ENCODE results near the gene HPSE2.

Gene HPSE2

GRCh38 chr10:98610301-98610700 is 625.4 kb downstream of the HPSE2 start:
- TF ChIP-seq EZH2phosphoT487 (conservative IDR thresholded peaks at IDR 0.05; ENCODE audit: low read length) (no peak), CTCF (IDR thresholded peaks at IDR 0.05; ENCODE audit: insufficient read depth, low read length, poor library complexity, severe bottlenecking) (no peak)
- H4K20me1 ChIP-seq (ENCODE audit: low read depth, low read length), result no peaks in the 10 kb centered on the region
- H3K9ac ChIP-seq (ENCODE audit: low read length), result no peak overlapping the region
- no peak overlapping the region for H3K4me2 ChIP-seq (ENCODE audit: low read depth, low read length, poor library complexity, severe bottlenecking)
- H3K27ac ChIP-seq (ENCODE audit: low read depth, low read length), result no peak overlapping the region
- no peaks in the 10 kb centered on the region for H3K9me3 ChIP-seq (ENCODE audit: insufficient read depth, low read length)
- no peaks in the 10 kb centered on the region for H3K36me3 ChIP-seq (ENCODE audit: low read length)
- no peaks in the 10 kb centered on the region for H3K79me2 ChIP-seq (ENCODE audit: insufficient read depth, low read length)
- no peak overlapping the region for H2AFZ ChIP-seq (ENCODE audit: low read depth, low read length, severe bottlenecking)
- H3K27me3 ChIP-seq (ENCODE audit: low read length), result no peaks in the 10 kb centered on the region
- H3F3A ChIP-seq (ENCODE audit: insufficient read depth), result no peaks in the 10 kb centered on the region
- H3K4me3 ChIP-seq (ENCODE audit: insufficient read depth, low read length, poor library complexity, severe bottlenecking), result no peak overlapping the region
- H3K9me2 ChIP-seq (replicated peaks; ENCODE audit: insufficient read depth, low read length), result no peaks in the 10 kb centered on the region

GRCh38 chr10:98609265-98609664 is 626.4 kb downstream of the HPSE2 start:
- Histone ChIP-seq H3K9me3 (ENCODE audit: insufficient read depth, low read length) (no peaks in the 10 kb centered on the region), H3K4me3 (ENCODE audit: insufficient read depth, low read length, poor library complexity, severe bottlenecking) (no peak overlapping the region), H3K27me3 (ENCODE audit: low read length) (no peaks in the 10 kb centered on the region), H3K4me2 (ENCODE audit: low read depth, low read length, poor library complexity, severe bottlenecking) (no peak overlapping the region), H3K9me2 (replicated peaks; ENCODE audit: insufficient read depth, low read length) (no peaks in the 10 kb centered on the region), H2AFZ (ENCODE audit: low read depth, low read length, severe bottlenecking) (no peak overlapping the region), H3F3A (ENCODE audit: insufficient read depth) (no peaks in the 10 kb centered on the region), H4K20me1 (ENCODE audit: low read depth, low read length) (no peaks in the 10 kb centered on the region), H3K36me3 (ENCODE audit: low read length) (no peaks in the 10 kb centered on the region), H3K79me2 (ENCODE audit: insufficient read depth, low read length) (no peaks in the 10 kb centered on the region), H3K27ac (ENCODE audit: low read depth, low read length) (no peak overlapping the region), H3K9ac (ENCODE audit: low read length) (no peak overlapping the region)
- no peak for TF ChIP-seq CTCF (IDR thresholded peaks at IDR 0.05; ENCODE audit: insufficient read depth, low read length, poor library complexity, severe bottlenecking)
- TF ChIP-seq EZH2phosphoT487 (conservative IDR thresholded peaks at IDR 0.05; ENCODE audit: low read length), result no peak

GRCh38 chr10:98608411-98608810 is 627.2 kb downstream of the HPSE2 start:
- H3F3A ChIP-seq (ENCODE audit: insufficient read depth), result no peaks in the 10 kb centered on the region
- no peaks in the 10 kb centered on the region for H3K27me3 ChIP-seq (ENCODE audit: low read length)
- H3K9me2 ChIP-seq (replicated peaks; ENCODE audit: insufficient read depth, low read length), result no peaks in the 10 kb centered on the region
- no peaks in the 10 kb centered on the region for H3K9me3 ChIP-seq (ENCODE audit: insufficient read depth, low read length)
- no peaks in the 10 kb centered on the region for H4K20me1 ChIP-seq (ENCODE audit: low read depth, low read length)
- no peak for TF ChIP-seq EZH2phosphoT487 (conservative IDR thresholded peaks at IDR 0.05; ENCODE audit: low read length)
- TF ChIP-seq CTCF (IDR thresholded peaks at IDR 0.05; ENCODE audit: insufficient read depth, low read length, poor library complexity, severe bottlenecking), result no peak
- no peaks in the 10 kb centered on the region for H3K36me3 ChIP-seq (ENCODE audit: low read length)
- H2AFZ ChIP-seq (ENCODE audit: low read depth, low read length, severe bottlenecking), result no peak overlapping the region
- no peak overlapping the region for H3K4me2 ChIP-seq (ENCODE audit: low read depth, low read length, poor library complexity, severe bottlenecking)
- no peak overlapping the region for H3K9ac ChIP-seq (ENCODE audit: low read length)
- H3K4me3 ChIP-seq (ENCODE audit: insufficient read depth, low read length, poor library complexity, severe bottlenecking), result no peak overlapping the region
- H3K79me2 ChIP-seq (ENCODE audit: insufficient read depth, low read length), result no peaks in the 10 kb centered on the region
- no peak overlapping the region for H3K27ac ChIP-seq (ENCODE audit: low read depth, low read length)
